IPS-NIHi7 (cell line): ENCODE data around the gene LCN1.

ENCODE experiments used
- DNase-seq: peaks from one replicate; pipeline ENCODE4 v3.0.0; 2012; ENCODE audit warnings: mixed read lengths; ENCODE audit errors: extremely low spot score

Gene LCN1

DNA sequence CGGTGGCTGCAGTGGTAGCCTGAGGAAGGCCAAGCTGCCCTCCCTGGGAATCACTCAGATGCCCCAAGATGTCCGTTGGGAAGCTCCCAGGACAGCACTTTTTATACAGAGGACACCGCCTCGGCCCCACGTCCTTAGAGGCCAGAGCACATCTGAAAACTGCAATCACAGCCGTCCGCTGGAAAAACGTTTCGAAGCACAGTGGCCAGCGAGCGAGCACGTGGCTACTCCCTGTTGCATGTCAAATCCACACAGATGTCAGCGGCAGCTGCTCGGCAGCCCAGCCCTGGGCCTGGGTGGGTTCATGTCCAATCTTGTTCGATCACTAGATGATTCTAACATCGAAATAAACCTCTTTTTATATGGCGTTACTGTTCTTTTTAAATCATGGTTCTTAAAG, 32.7 kb upstream of the LCN1 start:
- DNase-seq = no peak

DNA sequence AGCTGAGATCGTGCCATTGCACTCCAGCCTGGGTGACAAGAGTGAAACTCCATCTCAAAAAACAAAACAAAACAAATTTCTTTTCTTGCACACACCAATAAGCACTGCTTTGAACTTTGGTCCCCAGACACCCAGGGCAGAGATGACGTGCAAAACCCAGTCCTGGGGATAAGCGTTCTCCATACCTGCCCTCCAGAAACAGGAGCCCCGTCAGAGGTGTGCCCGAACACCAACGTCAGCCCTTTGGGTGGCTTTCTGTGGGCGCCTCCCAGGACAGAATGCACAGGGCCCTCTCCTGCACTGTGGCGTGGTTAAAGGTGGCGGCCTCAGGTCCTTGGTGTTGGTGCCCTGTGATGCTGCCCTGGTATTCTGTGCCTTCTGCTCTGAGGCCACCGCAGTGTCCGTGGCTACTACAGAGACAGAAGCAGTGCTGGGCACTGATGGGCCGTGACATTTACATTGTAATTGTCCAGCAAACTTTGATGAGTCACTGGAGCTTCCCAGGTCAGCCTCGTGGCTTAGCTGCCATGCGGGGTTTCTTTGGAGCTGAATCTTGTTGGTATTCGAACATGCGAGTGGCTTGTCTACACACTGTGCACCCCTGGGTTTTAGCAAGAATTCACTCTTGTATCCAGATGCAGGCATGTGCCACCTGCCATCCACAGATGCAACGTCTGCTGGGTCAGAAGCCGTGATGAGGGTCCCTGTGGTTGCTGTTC, 31.9 kb upstream of the LCN1 start:
- no peak for DNase-seq

DNA sequence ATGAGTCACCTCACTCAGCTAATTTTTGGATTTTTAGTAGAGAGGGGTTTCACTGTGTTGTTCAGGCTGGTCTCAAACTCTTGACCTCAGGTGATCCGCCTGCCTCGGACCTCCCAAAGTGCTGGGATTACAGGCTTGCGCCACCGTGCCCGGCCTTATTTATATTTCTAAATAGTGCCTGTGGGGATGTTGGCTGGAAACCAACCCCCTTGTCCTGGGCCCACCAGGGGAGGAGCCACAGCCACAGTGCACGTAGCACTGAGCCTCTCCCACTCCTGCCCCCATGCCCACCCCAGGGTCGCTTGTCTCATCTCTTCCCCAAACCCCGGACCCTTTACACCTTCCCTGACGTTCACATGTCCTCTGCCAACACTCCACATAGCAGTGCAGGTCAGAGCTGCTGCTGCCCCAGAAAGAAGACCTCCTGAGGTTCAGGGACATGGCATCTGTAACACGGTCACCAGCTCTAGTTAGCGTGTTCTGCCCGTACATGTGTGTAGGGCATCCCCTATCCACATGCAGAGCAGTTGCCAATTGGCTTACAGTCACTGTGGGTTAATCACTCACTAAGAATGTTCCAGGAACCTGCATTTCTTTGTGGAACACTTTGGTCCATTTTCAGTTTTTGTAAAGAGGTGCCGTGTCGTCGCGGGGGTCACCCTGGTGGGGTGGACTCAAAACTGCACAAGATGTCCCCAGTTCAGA, 30.9 kb upstream of the LCN1 start:
- no peak for DNase-seq

DNA sequence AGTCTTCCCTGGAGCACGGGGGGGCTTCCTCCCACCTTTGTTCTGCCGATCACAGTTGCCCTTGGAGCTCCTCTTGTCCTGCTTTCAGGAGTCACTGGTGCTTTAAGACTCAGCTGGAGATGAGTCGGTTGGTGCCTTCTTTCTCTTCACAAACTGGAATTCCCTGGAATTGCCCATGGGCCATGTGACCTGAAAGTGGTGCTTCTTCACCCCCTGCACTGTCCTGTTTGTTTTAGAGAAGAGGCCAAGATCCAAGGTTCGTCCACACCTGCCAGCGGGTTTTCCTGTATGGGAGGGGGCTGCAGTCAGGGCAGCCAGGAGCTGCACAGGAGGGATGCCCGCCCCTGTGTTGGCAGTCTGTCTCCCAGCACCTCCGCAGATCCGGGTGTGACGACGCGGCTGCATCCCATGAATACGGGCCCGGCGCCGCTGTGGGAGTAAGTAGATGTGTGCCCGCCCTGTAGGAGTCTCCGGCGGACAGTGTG, 30.2 kb upstream of the LCN1 start:
- DNase-seq = no peak

DNA sequence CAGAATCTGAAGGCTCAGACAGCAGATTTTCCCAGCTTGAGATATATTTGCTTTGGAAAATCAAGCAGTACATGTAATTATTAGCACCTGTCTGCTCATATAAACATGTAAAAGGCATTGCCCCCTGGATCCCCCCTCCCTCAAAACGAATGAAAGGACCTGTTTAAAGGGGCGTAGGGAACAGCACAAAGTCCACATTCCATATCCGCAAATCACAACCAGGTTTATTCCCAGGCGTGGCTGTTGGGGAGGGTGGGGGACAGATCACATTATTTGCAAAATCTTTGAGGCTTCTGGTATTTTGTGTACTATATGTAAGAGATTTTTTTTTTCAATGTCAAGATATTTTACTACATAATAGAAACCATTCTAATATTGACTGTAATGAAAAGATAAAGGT, 29.5 kb upstream of the LCN1 start:
- DNase-seq = no peak

DNA sequence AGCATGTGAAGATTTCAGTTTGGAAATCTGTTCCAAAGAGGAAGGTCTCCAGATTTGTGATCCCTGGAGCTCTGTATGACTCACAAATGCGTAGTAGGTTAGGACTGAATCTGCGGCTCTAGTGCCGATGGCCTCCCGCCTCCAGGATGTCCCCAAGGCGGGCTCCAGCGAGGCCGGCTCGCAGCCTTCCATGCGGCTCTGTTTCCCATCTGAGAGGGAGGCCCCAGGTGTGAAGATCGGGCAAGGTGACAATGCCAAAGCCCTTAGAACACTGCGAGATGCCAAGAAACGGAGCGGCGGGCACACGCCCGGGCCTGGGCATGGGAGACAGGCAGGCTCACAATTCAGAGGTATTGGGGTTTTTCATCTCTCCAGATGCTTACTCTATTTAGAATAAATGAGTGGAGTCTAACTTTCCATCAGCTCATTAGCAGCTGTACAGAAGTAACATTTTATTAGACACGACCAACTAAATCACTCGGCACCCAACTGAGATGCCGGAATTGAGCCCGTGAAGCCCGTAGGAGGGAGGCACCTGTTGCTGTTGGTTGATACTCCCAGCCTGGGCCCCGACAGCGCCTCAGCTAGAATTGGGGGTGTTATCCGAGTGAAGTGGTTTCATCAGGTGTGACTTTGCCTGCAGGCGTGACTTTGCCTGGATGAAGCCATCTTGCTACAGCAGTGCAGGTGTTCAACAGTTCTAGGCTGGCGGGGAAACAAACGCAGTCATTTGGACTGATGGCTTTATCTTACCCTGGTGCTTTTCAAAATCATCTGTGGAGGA, 28.2 kb upstream of the LCN1 start:
- DNase-seq = no peak

DNA sequence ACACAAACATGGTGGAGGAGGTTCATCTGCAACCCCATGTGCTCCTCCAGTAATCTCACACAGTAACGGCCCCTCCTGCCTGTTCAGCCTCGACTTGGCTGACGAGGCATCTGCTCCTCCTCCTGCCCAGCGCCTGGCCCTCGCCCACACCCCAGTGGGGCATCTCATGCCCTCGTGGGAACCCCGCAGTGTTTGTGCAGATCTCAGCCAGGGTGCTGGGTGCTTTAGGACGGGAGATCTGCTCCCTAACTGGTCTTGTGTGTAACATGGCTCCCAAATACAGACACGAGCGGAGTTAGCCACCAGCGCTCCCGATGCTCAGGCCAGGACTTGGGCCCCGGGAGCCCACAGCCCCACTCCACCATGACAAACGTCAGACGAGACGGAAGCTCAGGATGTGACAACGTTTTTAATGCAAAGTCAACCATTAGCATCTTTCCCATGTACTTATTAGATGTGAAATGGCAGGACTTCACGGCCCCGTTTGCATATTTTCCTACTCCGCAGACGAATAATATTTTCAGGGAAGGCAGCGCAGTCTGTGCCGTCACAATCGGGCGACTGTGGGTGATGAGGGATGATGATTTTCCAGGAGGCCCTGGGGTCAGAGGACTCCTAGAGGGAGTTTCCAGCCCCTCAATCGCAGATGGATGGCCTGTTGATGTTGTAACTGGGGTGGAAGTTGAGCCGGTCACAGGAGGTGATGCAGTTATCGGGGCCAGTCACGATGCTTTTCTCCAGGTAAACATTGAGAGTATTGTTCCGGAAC, 26.3 kb upstream of the LCN1 start:
- no peak for DNase-seq

DNA sequence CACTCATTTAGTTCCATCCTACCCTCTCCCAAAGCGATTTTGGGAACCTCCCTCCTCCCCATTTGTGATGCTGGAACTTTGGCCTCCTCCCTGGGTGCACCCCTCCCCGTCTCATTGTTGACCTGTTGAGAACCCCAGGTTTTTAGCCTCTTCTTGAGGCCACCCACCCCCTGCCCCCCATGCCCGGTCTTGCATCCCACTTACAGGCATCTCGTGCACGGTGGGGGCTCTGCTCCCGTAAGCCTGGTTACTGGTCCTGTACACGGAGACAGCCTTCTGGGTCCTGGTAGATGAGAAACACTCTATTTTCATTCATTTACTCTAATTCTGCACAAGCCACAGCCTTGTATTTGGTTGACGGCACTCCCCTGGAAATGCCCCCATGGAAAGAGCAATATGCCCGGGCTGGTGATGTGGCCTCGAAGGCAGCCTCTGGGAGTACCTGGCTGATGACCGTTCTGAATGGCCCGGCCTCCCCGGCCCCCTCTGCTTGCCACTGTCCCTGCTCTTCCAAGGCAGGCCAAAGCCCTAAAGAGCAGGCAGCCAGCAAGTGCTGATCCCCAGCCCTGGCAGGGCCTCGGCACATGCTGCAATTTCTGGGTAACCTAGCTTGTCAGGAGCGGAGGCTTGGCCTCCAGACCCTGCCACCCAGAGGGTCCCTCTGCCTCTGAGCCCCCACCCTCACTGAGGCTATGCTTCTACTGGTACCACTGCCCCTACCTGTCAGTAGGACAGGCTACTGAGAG, 22.7 kb upstream of the LCN1 start:
- DNase-seq = no peak

DNA sequence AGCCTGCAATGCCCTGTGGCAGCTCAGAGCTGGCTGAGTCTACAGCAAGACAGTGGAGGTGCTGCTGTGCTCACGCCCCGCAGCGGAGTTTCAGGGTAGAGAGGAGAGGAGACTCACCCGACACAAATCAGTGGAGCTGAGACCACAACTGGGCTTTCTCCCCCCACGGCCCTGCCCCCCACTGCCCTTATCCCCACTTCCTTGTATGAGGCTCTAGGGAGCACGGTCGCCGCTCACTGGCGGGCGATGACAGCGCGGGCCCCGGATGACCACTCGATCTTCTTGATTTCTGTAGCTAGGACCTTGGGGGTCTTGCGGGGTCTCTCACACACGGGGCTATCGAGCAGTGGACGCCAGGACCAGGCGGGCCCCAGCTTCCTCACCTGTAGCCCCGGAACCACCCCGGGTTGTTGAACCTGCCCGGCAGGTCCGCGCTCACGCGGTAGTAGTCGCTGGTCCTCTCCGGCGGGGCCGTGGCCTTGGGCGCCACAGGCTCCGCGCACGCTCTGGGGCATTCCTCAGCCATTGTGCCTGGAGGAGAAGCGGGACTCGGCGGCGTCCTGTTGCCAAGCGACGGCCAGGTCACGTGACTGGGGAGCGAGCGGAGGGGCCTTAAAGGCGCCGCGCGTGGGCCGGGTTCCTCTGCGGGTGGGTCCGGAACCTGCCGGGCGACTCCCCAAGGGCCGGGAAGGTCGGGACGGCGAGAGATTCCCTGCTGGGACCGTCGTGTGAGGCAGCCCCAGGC, 21.7 kb upstream of the LCN1 start:
- peak; percentile 82 for DNase-seq

DNA sequence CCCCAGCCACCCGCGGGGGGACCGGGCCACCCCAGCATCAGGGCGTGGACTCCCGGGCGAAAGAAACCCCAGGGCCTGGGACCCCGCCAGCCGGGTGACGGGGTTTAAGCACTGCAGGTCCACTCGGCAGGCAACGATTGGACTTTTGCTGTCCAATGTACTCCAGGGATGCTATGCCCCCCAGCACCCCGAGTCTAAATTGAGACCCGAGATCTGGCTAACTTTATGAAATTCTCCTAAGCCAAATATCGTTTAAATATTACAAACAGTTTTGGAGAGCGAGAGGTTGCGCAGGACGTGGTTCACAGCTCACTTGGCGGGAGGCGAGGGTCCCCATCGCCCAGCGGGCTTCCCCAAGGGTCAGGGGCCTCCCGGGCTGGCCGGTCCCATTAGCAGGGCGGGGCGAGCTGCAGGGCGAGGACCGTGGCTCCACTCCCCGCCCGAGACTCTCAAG, 21.1 kb upstream of the LCN1 start:
- DNase-seq = no peak

DNA sequence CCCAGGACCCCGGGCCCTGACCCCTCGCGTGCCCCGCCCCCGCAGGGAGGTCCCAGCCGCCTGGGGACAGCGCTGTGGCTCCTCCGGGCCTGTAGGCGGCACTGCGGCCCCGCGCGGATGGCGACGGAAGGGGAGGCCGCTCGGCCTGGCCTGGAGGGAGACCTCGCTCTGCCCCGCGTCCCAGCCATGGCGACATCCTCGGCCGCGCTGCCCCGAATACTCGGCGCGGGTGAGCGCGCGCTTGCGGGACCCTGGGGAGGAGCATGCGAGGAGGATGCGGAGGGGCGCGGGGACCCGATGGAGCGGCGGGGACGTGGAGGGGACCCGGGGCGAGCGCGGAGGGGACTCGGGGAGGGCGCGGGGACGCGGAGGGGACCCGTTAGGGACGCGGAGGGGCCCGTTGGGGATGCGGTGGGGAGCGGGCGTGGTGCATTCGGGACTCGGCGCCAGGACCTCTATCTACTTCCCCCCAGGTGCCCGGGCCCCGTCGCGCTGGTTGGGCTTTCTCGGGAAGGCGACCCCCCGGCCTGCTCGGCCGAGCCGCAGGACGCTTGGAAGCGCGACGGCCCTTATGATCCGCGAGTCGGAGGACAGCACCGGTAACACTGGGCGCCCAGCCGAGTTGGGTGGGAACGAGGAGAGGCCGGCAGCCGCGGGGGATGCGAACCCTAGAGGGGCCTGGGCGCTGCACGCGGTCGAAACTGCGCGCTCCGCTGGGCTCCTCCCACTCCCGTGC, 20.5 kb upstream of the LCN1 start, which contains the start of gene MRPS2:
Gene MRPS2, plus strand, starts transcription at position 158 of the 736 bp plus-strand sequence. Its CDS starts 29 bp downstream, at position 187.
- DNase-seq = peak; percentile 95

DNA sequence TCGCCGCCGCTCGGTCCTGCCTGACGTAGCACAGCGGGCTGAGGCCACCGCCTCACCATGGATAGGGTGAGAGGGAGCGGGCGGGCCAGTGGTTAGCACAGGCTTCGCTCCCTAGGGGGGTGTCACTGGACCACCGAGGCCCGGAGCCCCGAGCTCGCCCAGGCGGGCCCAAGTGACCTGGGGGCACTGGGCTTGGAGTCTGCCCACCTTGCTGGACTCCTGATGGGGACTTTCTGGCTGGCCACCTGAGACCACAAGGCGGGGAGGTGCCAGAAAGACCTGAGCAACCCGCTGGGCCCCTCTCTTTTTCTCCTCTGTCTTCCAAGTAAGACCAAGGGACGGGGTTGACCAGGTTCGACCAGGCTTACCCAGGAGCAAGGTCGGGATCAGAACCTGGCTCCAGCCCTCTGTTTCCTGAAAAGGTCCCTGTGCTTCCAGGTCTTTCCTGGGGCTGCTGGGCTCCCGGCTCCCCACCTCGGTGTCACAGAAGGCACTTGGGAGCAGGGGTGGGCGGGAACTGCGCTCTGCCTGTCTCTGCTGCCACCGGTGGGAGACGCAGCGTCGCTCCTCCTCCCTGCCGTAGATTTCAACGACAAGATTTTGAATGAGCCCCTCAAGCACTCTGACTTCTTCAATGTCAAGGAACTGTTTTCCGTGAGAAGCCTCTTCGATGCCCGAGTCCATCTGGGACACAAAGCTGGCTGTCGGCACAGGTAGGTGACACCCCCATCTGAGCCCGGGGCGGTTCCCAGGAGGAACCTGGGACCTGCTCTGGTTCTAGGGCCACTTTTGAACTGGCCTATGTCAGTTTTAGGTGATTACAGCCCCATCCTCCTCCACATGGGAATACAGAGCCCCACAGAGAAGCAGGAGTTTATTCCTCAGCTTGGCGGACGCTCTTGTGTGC, 19.7 kb upstream of the LCN1 start:
- peak; percentile 76 for DNase-seq

DNA sequence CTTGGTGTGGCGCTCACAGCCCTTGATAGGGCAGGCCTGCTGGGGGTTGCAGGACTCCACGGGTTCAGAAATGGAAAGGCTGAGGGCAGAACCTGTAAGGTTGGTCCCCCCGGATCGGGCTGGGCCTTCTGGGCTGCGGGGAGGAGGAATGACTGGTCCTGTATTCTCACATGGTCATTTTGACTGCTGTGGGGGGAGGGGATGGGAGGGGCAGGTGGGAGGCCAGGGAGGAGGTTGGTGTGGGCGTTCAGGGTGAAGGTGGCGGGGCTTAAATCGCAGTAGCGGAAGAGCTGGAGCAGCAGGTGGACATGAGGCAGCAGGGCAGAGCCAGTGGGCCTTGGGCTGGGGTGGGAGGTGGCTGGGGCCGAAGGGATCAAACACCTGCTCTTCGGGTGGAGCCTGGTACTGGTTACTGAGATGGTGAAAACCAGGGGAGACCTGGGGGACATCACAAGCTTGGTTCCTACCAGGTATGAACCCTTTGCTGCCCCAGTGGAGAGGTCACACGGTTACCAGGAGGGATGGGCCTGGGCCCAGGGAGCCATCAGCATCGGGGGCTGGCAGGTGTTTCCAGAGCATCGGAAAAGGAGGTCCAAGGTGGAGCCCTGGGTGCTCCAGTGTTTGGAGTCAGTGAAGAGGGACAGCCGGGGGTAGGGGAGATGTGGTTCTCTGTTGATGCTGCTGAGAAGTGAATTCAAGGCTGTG, 18.9 kb upstream of the LCN1 start:
- no peak for DNase-seq

DNA sequence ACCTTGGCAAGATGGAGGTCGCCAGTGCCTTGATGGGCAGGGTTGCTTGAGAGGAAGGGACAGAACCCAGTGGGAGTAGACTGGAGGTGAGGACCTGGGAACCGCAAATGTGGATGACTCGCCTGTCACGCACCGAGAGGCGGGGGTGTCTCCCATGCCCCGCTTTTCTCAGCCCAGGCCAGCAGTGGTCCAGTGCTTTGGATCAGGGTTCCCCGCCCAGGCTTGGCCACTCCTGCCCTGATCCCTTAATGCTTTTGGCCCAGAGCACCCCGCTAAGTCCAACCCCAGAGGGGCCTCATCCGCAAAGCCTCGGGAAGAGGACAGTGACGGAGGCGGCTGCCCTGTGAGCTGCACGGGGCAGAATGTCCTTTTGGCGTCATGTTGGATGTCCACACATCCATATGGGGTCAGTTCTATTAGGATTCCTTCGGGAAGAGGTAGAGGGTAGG, 18.3 kb upstream of the LCN1 start:
- no peak for DNase-seq

DNA sequence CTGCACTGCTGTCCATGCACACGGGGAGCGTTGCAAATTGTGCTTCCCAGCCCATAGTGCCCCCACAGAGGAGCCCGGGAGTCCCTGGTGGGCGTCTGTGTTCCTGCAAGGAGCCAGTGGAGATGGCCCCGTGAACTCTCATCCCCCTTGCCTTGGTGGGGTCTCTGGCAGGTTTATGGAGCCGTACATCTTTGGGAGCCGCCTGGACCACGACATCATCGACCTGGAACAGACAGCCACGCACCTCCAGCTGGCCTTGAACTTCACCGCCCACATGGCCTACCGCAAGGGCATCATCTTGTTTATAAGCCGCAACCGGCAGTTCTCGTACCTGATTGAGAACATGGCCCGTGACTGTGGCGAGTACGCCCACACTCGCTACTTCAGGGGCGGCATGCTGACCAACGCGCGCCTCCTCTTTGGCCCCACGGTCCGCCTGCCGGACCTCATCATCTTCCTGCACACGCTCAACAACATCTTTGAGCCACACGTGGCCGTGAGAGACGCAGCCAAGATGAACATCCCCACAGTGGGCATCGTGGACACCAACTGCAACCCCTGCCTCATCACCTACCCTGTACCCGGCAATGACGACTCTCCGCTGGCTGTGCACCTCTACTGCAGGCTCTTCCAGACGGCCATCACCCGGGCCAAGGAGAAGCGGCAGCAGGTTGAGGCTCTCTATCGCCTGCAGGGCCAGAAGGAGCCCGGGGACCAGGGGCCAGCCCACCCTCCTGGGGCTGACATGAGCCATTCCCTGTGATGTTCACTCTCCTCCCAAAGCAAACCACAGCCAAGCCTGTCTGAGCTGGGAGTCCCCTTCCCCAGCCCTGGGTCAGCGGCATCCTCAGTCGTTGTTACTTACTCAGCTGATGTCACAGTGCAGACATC, 17.6 kb upstream of the LCN1 start:
- no peak for DNase-seq
